SJSA1 (cell line): ENCODE measurements around the gene HMX3. TPM values are rescaled to one million over a fixed set of nuclear protein-coding genes. Genes with fewer than 3 reads are reported as not detected.

ENCODE experiments used
- DNase-seq, 2 experiments: peaks; one replicate each; pipeline ENCODE4 v3.0.0-alpha.2; 2015 to 2020; ENCODE audit warnings: low spot score in 2 of 2, low read depth in 1 of 2
- H3K27ac ChIP-seq: fragments of 250-450 bp; sonication (Bioruptor Pico); 2 replicates; pipeline ENCODE4 v1.5.1; 2020; ENCODE audit warnings: mild to moderate bottlenecking, moderate library complexity
- H3K27me3 ChIP-seq: fragments of 250-450 bp; sonication (Bioruptor Pico); replicated peaks from 2 replicates; pipeline ENCODE4 v1.5.1; 2020; ENCODE audit warnings: mild to moderate bottlenecking, moderate library complexity
- H3K36me3 ChIP-seq: fragments of 250-450 bp; sonication (Bioruptor Pico); 2 replicates; pipeline ENCODE4 v1.5.1; 2020; ENCODE audit warnings: mild to moderate bottlenecking
- H3K4me1 ChIP-seq: fragments of 250-450 bp; sonication (Bioruptor Pico); replicated peaks from 2 replicates; pipeline ENCODE4 v1.6.1; 2021; ENCODE audit warnings: mild to moderate bottlenecking
- H3K4me3 ChIP-seq: fragments of 250-450 bp; sonication (Bioruptor Pico); 2 replicates; pipeline ENCODE4 v1.5.1; 2020; ENCODE audit warnings: mild to moderate bottlenecking
- H3K9me3 ChIP-seq: fragments of 250-450 bp; sonication (Bioruptor Pico); replicated peaks from 2 replicates; pipeline ENCODE4 v1.5.1; 2020; ENCODE audit warnings: mild to moderate bottlenecking
- total RNA-seq: library from RNA; depleted of rRNA; stranded (reverse); fragments of >200 nt; shearing (Covaris generic); gene quantifications from 2 replicates; pipeline ENCODE4 v1.2.3, GENCODE V29; 2014

The HMX3 gene
- total RNA-seq, 1 experiment from 2014 or later: 10.8 TPM

DNA sequence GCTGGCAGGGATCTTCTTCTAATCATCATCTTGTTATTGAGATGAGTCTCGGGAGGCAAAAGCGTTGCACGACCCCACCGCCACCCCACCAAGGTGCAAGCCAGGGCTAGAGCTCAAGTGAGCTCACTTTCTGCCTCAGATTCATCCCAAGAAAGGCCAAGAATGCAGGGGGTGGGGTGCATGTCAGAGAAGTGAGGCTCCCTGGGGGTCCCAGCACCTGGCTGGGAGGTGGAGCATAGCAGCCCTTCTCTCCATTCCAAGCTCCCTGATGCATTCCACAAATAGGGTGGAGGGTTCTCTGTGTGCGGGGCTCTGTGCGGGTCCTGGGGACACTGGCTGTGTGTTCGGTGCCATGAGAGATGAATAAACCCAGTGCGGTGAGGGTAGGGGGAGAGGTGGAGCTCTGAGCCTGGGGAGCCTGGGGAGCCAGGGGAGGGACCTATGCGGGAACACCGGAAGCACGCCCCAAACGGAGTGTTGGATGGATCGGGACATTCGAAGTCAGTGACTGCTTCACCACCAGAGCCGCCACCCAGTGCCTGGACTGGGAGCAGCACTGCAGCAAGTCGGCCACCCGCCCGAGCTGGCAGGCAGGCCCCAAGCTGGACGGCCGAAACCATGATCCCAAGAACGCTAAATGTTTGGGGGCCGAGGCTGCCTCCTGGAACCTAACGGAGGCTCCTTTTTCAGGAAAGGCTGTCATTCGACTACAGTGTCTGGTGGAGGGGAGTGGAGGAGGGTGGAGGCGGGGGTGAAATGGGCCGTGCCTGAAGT is 17.9 kb upstream of the HMX3 start:
- Histone ChIP-seq H3K4me3 (no peak overlapping the region), H3K27ac (no peak overlapping the region), H3K9me3 (no peaks in the 10 kb centered on the region), H3K27me3 (no peaks in the 10 kb centered on the region), H3K36me3 (no peaks in the 10 kb centered on the region), H3K4me1 (no peaks in the 10 kb centered on the region)
- DNase-seq: no peak

DNA sequence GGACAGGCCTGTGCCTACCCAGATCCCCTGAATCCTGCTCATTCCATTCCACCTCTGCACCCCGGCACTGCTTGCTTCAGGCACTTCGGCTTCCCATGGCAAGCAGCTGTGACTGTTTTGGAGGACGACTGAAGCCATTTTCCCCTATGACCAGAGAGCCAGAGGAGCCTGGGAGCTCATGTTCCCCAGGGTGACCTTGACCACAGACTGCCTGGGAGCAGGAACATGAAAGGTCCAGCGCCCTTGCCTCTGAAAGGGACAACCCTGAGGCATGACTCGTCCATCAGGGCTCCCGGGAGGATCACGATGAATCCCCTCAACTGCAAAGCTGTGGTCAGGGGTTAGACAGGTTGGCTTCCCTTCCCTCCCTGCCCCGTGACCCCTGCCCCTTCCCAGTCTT is 16.7 kb upstream of the HMX3 start:
- Histone ChIP-seq H3K4me3 (no peak overlapping the region), H3K27ac (no peak overlapping the region), H3K36me3 (no peaks in the 10 kb centered on the region), H3K9me3 (no peaks in the 10 kb centered on the region), H3K27me3 (no peaks in the 10 kb centered on the region), H3K4me1 (no peaks in the 10 kb centered on the region)
- no peak for DNase-seq

DNA sequence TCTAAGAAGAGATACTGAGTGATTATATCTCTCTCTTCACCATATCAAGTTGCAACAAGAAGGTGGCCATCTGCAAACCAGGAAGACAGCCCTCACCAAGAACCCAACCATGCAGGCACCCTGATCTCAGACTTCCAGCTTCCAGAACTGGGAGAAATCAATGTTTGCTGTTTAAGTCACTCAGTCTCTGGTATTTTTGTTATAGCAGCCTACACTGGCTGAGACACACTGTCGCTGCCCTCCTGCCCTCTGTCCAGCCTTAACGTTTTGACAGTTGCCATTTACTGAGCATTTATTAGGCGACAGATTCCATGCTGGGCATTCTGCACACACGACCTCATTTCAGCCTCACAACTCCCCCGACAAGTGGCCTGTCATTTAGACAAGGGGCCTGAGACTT is 9.5 kb upstream of the HMX3 start:
- no peaks in the 10 kb centered on the region for H3K36me3 ChIP-seq
- no peaks in the 10 kb centered on the region for H3K4me1 ChIP-seq
- no peak overlapping the region for H3K27ac ChIP-seq
- no peak for DNase-seq
- H3K4me3 ChIP-seq: no peak overlapping the region
- no peaks in the 10 kb centered on the region; the same call in 1 of the 2 replicates for H3K9me3 ChIP-seq
- no peaks in the 10 kb centered on the region; the same call in 1 of the 2 replicates for H3K27me3 ChIP-seq

DNA sequence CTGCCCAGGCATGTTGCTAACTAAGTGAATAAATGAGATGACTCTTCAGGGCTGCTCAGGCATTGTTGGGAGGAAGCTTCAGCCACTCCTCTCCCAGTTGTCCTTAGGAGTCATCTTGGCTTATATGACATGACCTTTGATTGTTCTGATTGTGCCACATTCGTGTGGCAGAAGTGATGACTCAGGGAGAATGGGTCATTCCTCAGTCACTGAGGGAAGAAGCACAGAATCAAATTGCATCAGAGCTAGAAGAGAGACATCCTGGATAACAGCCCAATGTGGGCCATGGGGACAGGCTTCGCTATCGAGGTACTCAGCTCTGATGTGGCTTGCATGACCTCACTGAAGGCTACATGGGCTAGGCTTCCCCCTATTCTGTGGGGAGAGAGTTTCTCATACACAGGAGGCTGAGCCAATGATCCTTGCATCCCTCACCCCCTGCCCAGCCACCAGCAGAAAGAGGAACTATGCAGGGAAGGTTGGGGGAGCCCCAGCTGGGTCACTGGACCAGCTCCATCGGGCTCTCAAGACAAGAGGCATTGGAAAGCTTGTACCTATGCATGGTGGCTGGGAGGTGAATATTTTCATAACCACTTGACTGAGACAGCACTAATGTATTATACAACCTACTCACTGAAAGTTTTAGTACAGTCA is 6.0 kb upstream of the HMX3 start:
- Histone ChIP-seq H3K27me3 (peaks cover 4% of the 10 kb centered on the region), H3K36me3 (no peaks in the 10 kb centered on the region), H3K27ac (no peak overlapping the region), H3K4me3 (no peak overlapping the region), H3K9me3 (no peaks in the 10 kb centered on the region; the same call in 1 of the 2 replicates), H3K4me1 (peaks cover 11% of the 10 kb centered on the region)
- no peak for DNase-seq

DNA sequence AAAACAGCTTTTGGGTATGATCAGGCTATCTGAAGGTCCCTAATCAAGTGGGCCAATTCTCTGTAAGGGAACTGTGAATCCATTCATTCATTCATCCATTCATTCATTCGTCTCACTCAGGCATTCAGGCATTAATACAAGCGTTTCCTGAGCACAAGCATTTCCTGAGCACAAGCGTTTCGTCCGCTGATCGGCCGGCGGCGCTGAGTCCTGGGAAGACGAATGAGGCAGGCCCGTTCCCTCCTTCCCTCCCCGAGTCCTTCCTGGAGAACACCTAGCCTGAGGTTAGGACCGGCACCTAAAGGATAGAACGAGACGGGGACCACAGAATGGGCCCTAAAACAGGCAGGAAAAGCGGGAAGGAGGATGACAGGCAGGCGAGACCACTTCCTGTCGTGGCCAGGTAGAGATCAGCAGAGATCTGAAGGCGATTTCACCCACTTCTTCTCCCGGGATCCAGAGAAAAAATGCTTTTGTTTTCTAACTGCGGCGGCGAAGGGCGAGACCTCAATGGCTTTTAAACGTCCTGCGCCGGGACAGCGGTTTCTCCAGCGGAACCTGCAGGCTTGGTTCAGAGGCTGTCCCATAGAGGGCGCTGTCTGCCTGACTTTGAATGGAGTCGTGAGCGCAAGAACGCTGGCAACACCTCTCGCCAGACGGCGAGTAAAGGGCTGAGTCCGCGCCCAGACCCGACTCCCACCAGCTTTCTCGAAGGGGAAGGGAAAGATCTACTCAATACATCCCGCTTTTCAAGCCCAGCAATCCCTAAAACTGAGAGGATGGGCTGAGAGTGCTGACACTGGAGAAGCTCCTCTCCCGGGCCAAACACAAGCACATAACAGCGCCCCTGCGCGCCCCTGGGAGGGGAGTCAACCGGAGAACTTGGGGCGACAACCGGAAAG is 2.9 kb upstream of the HMX3 start:
- H3K27me3 ChIP-seq: peaks cover 22% of the 10 kb centered on the region
- H3K36me3 ChIP-seq: peaks cover 7% of the 10 kb centered on the region; the same call in 1 of the 2 replicates
- H3K4me1 ChIP-seq: peaks cover 32% of the 10 kb centered on the region
- DNase-seq: peak; percentile 67 to 85
- H3K27ac ChIP-seq: no peak overlapping the region
- no peaks in the 10 kb centered on the region; the same call in 1 of the 2 replicates for H3K9me3 ChIP-seq
- H3K4me3 ChIP-seq: no peak overlapping the region

DNA sequence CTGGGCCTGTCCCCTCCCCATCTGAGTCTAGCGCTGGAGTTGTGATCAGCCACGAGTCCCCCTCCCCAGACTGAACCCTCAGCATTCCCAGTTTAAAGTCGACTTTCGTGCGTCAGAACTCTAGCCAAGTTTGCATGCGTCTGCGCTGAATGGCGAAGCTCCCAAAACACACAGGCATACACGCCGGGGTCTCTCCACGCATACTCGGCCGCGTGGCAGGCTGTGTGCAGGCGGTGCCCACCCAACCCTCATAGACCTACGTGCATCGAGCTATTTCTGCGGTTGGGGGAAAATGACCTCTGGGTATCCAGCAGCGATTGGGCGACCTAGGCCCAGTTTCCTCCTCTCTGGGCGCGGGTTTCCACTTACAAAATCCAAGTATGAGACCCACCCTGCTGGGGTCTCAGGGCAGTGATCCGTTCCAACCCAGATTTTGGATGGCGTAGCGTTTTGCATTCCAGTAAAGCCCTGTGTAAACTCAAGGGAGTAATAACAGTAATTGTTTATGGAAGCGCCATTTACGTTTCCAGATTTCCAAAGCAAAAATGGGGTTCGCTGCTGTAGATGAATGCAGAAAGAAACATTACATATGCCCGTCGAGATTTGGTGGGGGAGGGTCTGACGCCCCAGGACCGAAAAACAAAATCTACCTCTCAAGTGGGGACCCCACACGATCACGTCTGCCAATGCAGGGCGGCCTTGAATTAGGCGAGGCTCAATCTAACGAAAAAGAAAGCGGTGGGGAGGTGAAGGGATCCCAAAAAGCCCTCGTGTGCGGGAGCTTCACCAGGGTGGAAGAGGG is 2.0 kb upstream of the HMX3 start:
- no peak for DNase-seq
- Histone ChIP-seq H3K27me3 (peaks cover 26% of the 10 kb centered on the region), H3K9me3 (no peaks in the 10 kb centered on the region; the same call in 1 of the 2 replicates), H3K4me1 (peaks cover 32% of the 10 kb centered on the region), H3K36me3 (peaks cover 7% of the 10 kb centered on the region; the same call in 1 of the 2 replicates), H3K27ac (no peak overlapping the region), H3K4me3 (no peak overlapping the region)

DNA sequence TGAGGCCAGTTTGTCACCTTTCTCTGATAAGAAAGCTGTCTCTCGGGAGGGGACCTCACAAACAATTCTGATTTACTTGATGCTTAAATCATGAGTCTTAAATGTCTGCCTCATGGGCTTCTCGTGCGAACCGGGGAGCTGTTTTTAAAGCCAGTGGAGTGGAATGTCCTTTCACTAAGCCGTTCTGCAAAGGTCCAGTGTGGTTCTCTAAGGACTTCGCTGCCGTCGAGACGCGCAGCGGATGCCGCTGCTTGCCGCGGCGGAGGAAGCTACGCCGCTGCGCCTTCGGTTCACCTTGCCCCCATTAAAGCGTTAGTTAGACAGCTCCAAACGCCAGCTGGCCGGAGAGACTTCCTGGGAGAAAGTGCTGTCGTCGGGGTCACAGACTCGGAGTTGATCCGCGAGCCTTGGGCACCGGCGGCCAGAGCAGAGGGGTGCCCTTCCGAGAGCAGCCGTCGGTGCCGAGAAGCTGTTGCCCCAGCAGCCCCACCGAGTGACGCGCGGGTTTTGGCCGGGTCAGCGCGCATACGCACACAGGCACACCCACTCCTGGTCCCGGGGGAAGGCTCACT is 1.3 kb upstream of the HMX3 start:
- Histone ChIP-seq H3K4me1 (peaks cover 32% of the 10 kb centered on the region), H3K36me3 (peaks cover 7% of the 10 kb centered on the region; the same call in 1 of the 2 replicates), H3K9me3 (no peaks in the 10 kb centered on the region), H3K27ac (no peak overlapping the region), H3K27me3 (peaks cover 28% of the 10 kb centered on the region), H3K4me3 (peak overlapping the region; percentile 49; the same call in 1 of the 2 replicates)
- DNase-seq: no peak

DNA sequence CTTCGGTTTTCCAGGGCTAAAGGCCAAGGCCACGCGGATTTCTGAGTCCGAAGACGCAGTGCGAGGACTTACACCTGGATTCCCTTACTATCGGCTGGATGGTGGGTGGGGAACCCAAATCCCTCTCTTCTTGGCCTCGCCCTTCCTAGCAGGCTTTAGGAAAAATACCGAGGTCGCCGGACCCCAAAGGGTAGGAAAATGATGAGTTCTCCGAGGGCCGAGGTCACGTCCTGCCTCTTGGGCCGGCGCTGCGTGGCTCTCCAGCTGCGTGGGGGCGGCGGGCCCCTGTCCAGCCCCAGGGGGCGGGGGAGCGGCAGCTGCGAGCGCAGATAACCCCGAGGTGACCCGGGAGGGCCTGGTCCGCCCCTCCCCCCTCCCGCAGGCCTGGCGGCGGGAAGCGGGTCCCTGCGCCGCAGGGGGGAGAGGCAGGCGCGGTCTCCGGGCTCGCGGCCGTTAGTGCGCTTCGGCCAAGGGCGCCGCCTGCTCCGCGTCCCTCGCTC is 805 bp upstream of the HMX3 start:
- Histone ChIP-seq H3K4me3 (peak overlapping the region; percentile 49), H3K36me3 (peaks cover 7% of the 10 kb centered on the region; the same call in 1 of the 2 replicates), H3K4me1 (peaks cover 32% of the 10 kb centered on the region)

DNA sequence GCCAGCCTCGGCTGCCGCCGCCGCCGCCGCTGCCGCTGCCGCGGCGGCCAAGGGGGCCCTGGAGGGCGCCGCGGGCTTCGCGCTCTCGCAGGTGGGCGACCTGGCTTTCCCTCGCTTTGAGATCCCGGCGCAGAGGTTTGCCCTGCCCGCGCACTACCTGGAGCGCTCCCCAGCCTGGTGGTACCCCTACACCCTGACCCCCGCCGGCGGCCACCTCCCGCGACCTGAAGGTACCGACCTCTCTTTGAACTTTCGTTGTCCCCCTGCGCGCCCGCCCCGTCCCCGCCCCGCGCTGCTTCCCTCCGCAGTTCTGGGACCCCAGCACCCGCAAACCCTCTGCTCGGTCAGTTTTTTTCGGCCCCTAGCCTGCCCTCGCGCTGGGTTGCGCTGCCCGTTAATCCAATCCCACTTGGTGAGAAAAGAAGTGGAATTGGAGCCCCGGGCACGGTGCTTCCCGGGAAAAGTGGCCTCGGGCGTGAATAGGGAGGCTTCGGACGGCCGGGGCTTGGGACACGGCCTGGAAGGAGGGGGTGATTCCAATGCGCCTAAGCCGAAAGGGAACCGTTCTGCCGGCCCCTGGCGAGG is 543 bp downstream of the HMX3 start:
- H3K4me3 ChIP-seq: peak overlapping the region; percentile 49
- peaks cover 32% of the 10 kb centered on the region for H3K4me1 ChIP-seq
- DNase-seq: peak; percentile 41 to 44
- H3K27ac ChIP-seq: peak overlapping the region; percentile 65; the same call in 1 of the 2 replicates
- no peaks in the 10 kb centered on the region for H3K9me3 ChIP-seq
- peaks cover 7% of the 10 kb centered on the region; the same call in 1 of the 2 replicates for H3K36me3 ChIP-seq
- H3K27me3 ChIP-seq: peaks cover 28% of the 10 kb centered on the region

More for the DNA sequence above, 805 bp upstream of the HMX3 start:
- Histone ChIP-seq H3K27ac (peak overlapping the region; percentile 65), H3K27me3 (peaks cover 28% of the 10 kb centered on the region), H3K9me3 (no peaks in the 10 kb centered on the region)
- DNase-seq: peak in 1 of 2 experiments; percentile 42

DNA sequence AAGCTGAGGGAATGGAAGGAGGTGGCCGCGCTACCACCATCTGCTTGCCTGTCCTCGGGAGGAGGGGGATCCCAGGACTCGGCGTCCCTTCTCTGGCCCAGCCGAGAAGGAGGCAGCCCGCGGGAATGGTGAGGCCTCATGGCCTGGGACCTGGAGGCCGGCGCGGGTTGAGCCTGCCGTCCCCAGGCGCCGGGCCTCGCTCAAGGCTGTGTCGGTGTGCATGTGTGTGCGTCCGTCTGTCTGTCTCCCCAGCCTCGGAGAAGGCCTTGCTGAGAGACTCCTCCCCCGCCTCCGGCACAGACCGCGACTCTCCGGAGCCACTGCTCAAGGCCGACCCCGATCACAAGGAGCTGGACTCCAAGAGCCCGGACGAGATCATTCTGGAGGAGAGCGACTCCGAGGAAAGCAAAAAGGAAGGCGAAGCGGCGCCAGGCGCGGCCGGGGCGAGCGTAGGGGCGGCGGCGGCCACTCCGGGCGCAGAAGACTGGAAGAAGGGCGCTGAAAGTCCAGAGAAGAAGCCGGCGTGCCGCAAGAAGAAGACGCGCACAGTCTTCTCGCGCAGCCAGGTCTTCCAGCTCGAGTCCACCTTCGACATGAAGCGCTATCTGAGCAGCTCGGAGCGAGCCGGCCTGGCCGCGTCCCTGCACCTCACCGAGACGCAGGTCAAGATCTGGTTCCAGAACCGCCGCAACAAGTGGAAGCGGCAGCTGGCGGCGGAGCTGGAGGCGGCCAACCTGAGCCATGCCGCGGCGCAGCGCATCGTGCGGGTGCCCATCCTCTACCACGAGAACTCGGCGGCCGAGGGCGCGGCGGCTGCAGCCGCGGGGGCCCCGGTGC is 1.3 kb downstream of the HMX3 start:
- Histone ChIP-seq H3K36me3 (peaks cover 7% of the 10 kb centered on the region; the same call in 1 of the 2 replicates), H3K27ac (no peak overlapping the region), H3K9me3 (no peaks in the 10 kb centered on the region), H3K4me1 (peaks cover 32% of the 10 kb centered on the region), H3K4me3 (peak overlapping the region; percentile 49), H3K27me3 (peaks cover 28% of the 10 kb centered on the region)
- peak in 1 of 2 experiments; percentile 46 for DNase-seq

DNA sequence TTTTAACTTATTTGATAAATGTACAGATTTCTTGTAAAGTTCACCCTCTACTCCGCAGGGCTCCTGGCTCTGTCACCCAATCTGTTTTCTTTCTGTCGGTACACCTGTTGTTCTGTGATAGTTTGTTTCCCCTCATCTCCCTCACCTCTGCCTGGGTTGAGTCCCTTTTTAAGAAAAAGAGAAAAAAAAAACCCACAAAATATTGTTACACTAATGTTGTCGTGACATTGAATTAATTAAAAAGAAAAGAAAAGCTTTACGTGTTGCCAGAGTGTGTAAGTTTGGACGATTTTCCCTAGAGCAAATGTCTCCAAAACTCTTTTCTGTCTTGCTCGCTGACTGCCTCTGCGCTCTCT is 3.4 kb downstream of the HMX3 start:
- H3K27me3 ChIP-seq: peaks cover 29% of the 10 kb centered on the region
- no peak overlapping the region for H3K27ac ChIP-seq
- peaks cover 24% of the 10 kb centered on the region for H3K4me1 ChIP-seq
- H3K4me3 ChIP-seq: no peak overlapping the region
- peaks cover 7% of the 10 kb centered on the region; the same call in 1 of the 2 replicates for H3K36me3 ChIP-seq
- DNase-seq: no peak
- H3K9me3 ChIP-seq: no peaks in the 10 kb centered on the region
